Urothelium cell line (cell line): ENCODE measurements around the gene DMAC2L.
"Not testable (repeated sequence)": the region's sequence is repeated elsewhere in the genome, so short reads cannot be mapped to it uniquely, and the experiment has no call there.

Experiments used
- DNase-seq: peaks from one replicate; pipeline ENCODE4 v3.0.0; 2011; ENCODE audit warnings: low spot score, mixed read lengths
- FAIRE-seq: peaks from 2 replicates; lab custom pipeline; 2011; peaks lifted over from hg19 to GRCh38; lab: Jason Lieb, UNC

DMAC2L gene

DNA sequence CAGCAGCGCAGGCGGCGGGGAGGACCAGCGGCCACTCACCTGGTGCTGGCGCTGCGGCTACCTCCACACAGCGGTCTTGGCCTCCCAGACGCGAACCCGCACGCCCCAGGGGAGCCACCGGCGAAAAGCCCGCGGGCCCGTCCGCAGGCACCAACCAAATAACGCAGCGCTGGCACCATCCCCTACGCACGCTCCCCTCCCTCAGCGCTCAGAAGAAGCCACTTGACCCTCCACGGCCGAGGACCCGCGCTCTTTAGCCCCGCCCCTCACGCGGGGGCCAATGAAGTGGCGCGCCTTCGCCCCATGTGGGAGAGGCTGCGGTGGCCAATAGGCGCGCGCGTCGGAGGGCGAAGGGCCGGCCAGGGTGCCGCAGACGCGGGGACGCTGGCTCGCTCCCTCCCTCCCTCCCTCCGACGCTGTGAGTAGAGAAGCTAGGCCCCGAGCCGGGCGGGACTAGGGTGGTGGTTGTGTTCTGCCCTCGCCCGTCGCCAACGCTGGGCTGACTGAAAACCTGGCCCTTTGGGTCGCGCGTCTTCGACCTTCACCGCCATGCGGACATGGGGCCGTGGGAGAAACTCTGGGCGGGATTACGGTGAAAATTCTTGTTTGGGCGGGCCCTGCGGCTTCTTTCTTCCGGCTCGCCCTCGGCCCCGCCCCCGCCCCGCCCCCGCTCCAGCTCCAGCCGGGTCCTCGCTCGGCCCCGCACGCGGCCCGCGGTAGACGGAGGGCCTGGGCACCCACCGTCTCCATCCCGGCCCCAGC is at the start of gene DMAC2L, which contains the start of gene L2HGDH:
Gene DMAC2L (plus strand): TSS at position 353 of the 762 bp plus-strand sequence. CDS start 9,164 bp downstream, outside the sequence.
Gene L2HGDH (minus strand): TSS at position 258 of the 762 bp plus-strand sequence. CDS start 79 bp downstream, at position 179.
- DNase-seq = peak; percentile 100
- no peak for FAIRE-seq

DNA sequence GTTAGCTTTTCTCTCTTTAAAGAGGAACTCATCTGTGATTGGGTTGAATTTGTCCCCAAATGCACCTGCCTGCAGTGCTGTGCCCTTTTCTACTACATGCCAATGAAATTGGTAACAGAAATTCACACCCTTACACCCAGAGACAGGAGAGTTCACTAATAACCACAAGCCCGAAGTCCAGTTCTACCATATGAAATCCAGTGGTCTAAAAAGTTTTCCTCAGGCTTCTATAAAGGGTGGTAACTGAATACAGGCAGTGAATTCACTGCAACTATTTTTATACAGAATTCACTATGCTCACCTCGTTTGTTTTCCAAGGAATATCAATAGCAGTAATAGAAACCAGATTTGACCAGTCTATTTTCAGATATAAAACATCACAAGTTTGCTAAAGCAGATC is 49.3 kb upstream of the DMAC2L start:
- no peak for FAIRE-seq
- DNase-seq = no peak

GRCh38 chr14:50263321-50263720 is 48.8 kb upstream of the DMAC2L start:
- FAIRE-seq (no peak), DNase-seq (no peak)

DNA sequence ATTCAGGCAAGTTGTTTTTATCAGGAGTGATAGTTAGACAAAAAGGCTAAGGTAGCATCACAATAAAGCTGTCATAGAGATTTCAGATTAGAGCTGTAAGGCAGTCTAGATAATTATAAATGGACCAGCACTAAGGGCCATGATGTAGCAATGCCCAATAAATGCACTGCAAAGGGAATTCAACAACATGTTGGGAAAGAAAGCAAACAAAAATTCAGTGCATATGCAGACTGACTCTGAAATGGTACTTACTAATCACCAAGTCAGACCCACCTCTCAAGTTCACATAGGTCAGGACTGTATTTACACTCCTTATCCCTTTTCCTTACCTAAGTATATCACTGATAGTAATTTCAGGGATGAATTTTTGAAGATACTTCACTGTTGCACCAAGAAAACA is 47.1 kb upstream of the DMAC2L start:
- FAIRE-seq (no peak), DNase-seq (no peak)

GRCh38 chr14:50270932-50271331 is 41.2 kb upstream of the DMAC2L start:
- FAIRE-seq (peak; percentile 69), DNase-seq (no peak)

DNA sequence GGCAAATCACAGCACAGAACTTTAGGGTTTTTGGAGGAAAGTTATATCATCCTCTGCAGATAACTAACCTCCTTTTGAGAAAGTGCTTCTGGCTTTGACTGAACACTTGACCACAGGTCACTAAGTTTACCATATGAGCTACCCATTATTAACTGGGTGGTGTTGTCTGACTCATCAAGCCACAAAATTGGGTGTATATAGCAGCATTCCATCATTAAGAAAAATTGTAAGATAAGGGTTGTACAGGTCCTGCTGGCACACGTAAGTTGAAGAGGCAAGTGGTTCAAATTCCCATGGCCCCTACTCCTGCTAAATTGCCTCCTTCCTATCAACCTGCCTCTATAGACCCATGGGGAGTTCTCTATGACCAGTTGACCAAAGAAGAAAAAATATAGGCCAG is 39.6 kb upstream of the DMAC2L start:
- FAIRE-seq (peak; percentile 58), DNase-seq (no peak)

- DNase-seq (no peak), FAIRE-seq (peak; percentile 53)
Measured at GRCh38 chr14:50285861-50286260, 26.3 kb upstream of the DMAC2L start.

- DNase-seq = no peak
- FAIRE-seq = no peak
Measured at GRCh38 chr14:50288146-50288545, 24.0 kb upstream of the DMAC2L start.

- FAIRE-seq = no peak
- DNase-seq = no peak
Measured at GRCh38 chr14:50290306-50290705, 21.8 kb upstream of the DMAC2L start.

GRCh38 chr14:50299585-50299984 is 12.5 kb upstream of the DMAC2L start:
- DNase-seq = no peak
- peak; percentile 71 for FAIRE-seq

DNA sequence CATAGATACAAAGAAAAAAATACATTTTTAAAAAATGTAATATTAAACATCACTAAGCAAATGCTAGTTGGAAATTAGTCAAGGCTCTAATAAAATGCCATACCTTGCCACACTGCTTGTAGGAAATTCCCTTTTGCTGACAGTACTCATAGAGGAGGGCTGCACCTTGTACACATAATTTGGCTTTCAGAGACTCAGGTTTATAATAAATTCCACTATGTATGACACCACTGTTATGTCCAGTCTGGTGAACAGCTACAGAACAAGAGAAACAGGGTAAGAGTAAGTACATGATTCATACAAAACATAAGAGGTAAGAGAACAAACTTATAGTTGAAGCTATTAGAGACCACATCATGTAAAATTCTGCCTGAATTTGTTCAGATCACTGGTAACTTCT is 10.2 kb upstream of the DMAC2L start:
- FAIRE-seq (no peak), DNase-seq (no peak)

GRCh38 chr14:50303744-50304471 is 8.2 kb upstream of the DMAC2L start:
- FAIRE-seq = no peak
- DNase-seq = no peak

GRCh38 chr14:50308363-50308915 is 3.7 kb upstream of the DMAC2L start:
- DNase-seq (no peak), FAIRE-seq (peak; percentile 30)

DNA sequence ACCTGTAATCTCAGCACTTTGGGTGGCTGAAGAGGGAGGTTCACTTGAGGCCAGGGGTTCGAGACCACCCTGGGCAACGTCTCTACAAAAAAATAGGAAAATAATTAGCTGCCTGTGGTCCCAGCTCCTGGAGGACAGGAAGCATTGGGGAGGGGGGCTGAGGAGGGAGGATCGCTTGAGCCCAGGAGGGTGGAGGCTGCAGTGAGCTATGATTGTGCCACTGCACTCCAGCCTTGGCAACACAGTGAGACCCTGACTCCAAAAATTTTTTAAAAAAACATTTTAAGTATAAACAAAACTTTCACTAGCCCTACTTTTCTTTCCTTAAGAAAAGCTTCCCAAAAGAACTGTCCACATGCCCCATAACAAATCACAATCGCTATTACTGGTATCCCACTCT is 1.7 kb upstream of the DMAC2L start:
- no peak for FAIRE-seq
- no peak for DNase-seq

- FAIRE-seq = peak; percentile 93
- DNase-seq = peak; percentile 96
Measured at GRCh38 chr14:50311337-50311971, 670 bp upstream of the DMAC2L start.

- FAIRE-seq (no peak), DNase-seq (no peak)
Measured at GRCh38 chr14:50312734-50313054, 570 bp downstream of the DMAC2L start.

DNA sequence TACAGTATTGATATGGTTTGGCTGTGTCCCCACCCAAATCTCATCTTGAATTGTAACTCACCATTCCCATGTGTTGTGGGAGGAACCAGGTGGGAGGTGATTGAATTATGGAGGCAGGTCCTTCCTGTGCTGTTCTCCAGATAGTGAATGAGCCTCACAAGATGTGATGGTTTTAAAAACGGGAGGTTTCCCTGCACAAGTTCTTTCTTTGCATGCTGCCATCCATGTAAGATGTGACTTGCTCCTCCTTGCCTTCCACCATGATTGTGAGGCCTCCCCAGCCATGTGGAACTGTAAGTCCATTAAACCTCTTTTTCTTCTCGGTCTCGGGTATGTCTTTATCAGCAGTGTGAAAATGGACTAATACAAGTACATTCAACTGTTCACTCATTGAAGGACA is 2.0 kb downstream of the DMAC2L start:
- DNase-seq, FAIRE-seq: not testable (repeated sequence)

DNA sequence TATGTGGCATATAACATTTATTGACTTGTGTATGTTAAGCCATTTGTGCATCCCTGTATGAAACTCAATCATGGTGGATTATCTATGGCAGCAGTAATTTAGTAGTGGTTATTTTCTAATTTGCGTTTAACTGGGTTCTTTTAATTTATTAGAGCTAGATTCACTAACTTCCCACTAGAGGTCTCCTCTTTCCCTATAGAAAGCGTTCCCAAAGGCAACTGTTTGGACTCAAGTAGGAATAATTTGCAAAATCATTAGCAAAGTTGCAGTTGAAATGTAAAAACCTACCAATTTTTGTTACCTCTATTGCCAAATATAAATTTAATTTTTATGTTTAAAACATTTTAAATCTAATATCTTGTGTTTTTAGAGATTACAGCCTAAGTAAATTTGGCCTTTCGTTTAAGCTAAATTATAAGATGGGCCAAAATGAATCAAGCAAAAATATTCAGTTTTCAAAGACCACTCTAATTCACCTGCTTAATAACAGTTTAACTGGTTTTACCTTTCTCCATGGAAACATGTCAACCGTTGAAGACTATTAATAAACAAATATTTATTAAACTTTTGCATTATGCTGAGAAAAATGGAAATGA is 6.0 kb downstream of the DMAC2L start:
- DNase-seq = peak; percentile 37
- FAIRE-seq = no peak

GRCh38 chr14:50319293-50319692 is 7.2 kb downstream of the DMAC2L start:
- DNase-seq (no peak), FAIRE-seq (no peak)

GRCh38 chr14:50319721-50320120 is 7.6 kb downstream of the DMAC2L start:
- no peak for DNase-seq
- FAIRE-seq = peak; percentile 35

GRCh38 chr14:50320283-50320682 is 8.2 kb downstream of the DMAC2L start:
- FAIRE-seq (no peak), DNase-seq (no peak)
